H9 (cell line): ENCODE measurements around the gene DDT. TPM values are rescaled to one million over a fixed set of nuclear protein-coding genes. Genes with fewer than 3 reads are reported as not detected.

Source experiments
- DNase-seq: peaks from one replicate; pipeline ENCODE4 v3.0.0-alpha.2; 2017
- H2AFZ ChIP-seq: one replicate; pipeline ENCODE4 v1.6.1; 2013; ENCODE audit warnings: mild to moderate bottlenecking, low read length, control low read depth, moderate library complexity
- H2AK5ac ChIP-seq: 2 replicates; pipeline ENCODE4 v1.6.1; 2013; ENCODE audit warnings: low read length, control low read depth, mixed read lengths; ENCODE audit not compliant: insufficient read length
- H2BK120ac ChIP-seq: one replicate; pipeline ENCODE4 v1.6.1; 2013; ENCODE audit warnings: low read depth, mild to moderate bottlenecking, low read length, control low read depth, inconsistent platforms; ENCODE audit not compliant: poor library complexity, severe bottlenecking
- H2BK12ac ChIP-seq: 2 replicates; pipeline ENCODE4 v1.6.1; 2013; ENCODE audit warnings: low read length, control low read depth, mixed read lengths, low read depth; ENCODE audit not compliant: insufficient read length
- H2BK15ac ChIP-seq: 2 replicates; pipeline ENCODE4 v1.6.1; 2013; ENCODE audit warnings: low read depth, low read length, control low read depth
- H2BK20ac ChIP-seq: one replicate; pipeline ENCODE4 v1.6.1; 2013; ENCODE audit warnings: low read depth, mild to moderate bottlenecking, low read length, control low read depth, inconsistent platforms; ENCODE audit not compliant: poor library complexity, severe bottlenecking
- H2BK5ac ChIP-seq: 2 replicates; pipeline ENCODE4 v1.6.1; 2013; ENCODE audit warnings: low read length, control low read depth, mixed read lengths; ENCODE audit not compliant: insufficient read length
- H3K14ac ChIP-seq: 2 replicates; pipeline ENCODE4 v1.6.1; 2013; ENCODE audit warnings: low read length, control low read depth; ENCODE audit not compliant: insufficient read depth
- H3K18ac ChIP-seq: 2 replicates; pipeline ENCODE4 v1.6.1; 2013; ENCODE audit warnings: low read depth, mild to moderate bottlenecking, mixed read lengths, low read length, control low read depth; ENCODE audit not compliant: insufficient read length
- H3K23ac ChIP-seq: 2 replicates; pipeline ENCODE4 v1.6.1; 2013; ENCODE audit warnings: low read length, control low read depth, mixed read lengths, low read depth; ENCODE audit not compliant: insufficient read length
- H3K23me2 ChIP-seq: 2 replicates; pipeline ENCODE4 v1.6.1; 2013; ENCODE audit warnings: low read depth, mild to moderate bottlenecking, mixed read lengths, low read length, control low read depth; ENCODE audit not compliant: insufficient read length, poor library complexity, severe bottlenecking
- H3K27ac ChIP-seq: 2 replicates; pipeline ENCODE4 v1.5.1; 2013; ENCODE audit warnings: low read length, control low read depth, mixed read lengths, low read depth; ENCODE audit not compliant: insufficient read length
- H3K27me3 ChIP-seq: 2 replicates; pipeline ENCODE4 v1.6.1; 2013; ENCODE audit warnings: low read length, control low read depth, inconsistent platforms; ENCODE audit not compliant: insufficient read depth
- H3K4ac ChIP-seq: 2 replicates; pipeline ENCODE4 v1.6.1; 2013; ENCODE audit warnings: low read depth, mild to moderate bottlenecking, control low read depth, inconsistent platforms, low read length, moderate library complexity
- H3K4me1 ChIP-seq: 2 replicates; pipeline ENCODE4 v1.6.1; 2013; ENCODE audit warnings: low read length, control low read depth, inconsistent platforms; ENCODE audit not compliant: insufficient read depth
- H3K4me2 ChIP-seq: 2 replicates; pipeline ENCODE4 v1.6.1; 2013; ENCODE audit warnings: low read length, control low read depth, mixed read lengths; ENCODE audit not compliant: insufficient read length, insufficient read depth
- H3K56ac ChIP-seq: 2 replicates; pipeline ENCODE4 v1.6.1; 2013; ENCODE audit warnings: low read depth, mild to moderate bottlenecking, mixed read lengths, low read length, control low read depth; ENCODE audit not compliant: insufficient read length
- H3K79me1 ChIP-seq: 2 replicates; pipeline ENCODE4 v1.6.1; 2013; ENCODE audit warnings: low read depth, mild to moderate bottlenecking, moderate library complexity, low read length, control low read depth, inconsistent platforms; ENCODE audit not compliant: insufficient read depth, poor library complexity, severe bottlenecking
- H3K79me2 ChIP-seq: 2 replicates; pipeline ENCODE4 v1.6.1; 2013; ENCODE audit warnings: low read length, control low read depth, inconsistent platforms; ENCODE audit not compliant: insufficient read depth
- H3K9ac ChIP-seq: 2 replicates; pipeline ENCODE4 v1.6.1; 2013; ENCODE audit warnings: low read length, control low read depth, mixed read lengths; ENCODE audit not compliant: insufficient read length; ENCODE audit errors: extremely low read depth
- H3K9me3 ChIP-seq: one replicate; pipeline ENCODE4 v1.6.1; 2013; ENCODE audit warnings: low read depth, low read length, inconsistent platforms; ENCODE audit not compliant: control insufficient read depth
- H3T11ph ChIP-seq: one replicate; pipeline ENCODE4 v1.6.1; 2013; ENCODE audit warnings: mild to moderate bottlenecking, low read length, control low read depth, inconsistent platforms
- H4K20me1 ChIP-seq: one replicate; pipeline ENCODE4 v1.6.1; 2013; ENCODE audit not compliant: control insufficient read depth, insufficient read length, insufficient read depth
- H4K5ac ChIP-seq: 2 replicates; pipeline ENCODE4 v1.6.1; 2013; ENCODE audit warnings: low read depth, mild to moderate bottlenecking, mixed read lengths, low read length, control low read depth; ENCODE audit not compliant: insufficient read length
- H4K8ac ChIP-seq: replicated peaks from 2 replicates; pipeline ENCODE4 v1.6.1; 2013; ENCODE audit warnings: low read length, control low read depth, mixed read lengths, low read depth; ENCODE audit not compliant: insufficient read length
- H4K91ac ChIP-seq: 2 replicates; pipeline ENCODE4 v1.6.1; 2013; ENCODE audit warnings: low read depth, mild to moderate bottlenecking, moderate library complexity, mixed read lengths, low read length, control low read depth; ENCODE audit not compliant: insufficient read length
- H3K27ac Mint-ChIP-seq, 3 experiments: 2 replicates in 2 of 3; 3 replicates in 1 of 3; pipeline ENCODE4 v1.8.0; 2020 to 2021; ENCODE audit warnings: mixed read lengths in 3 of 3, mild to moderate bottlenecking in 1 of 3, moderate library complexity in 1 of 3
- H3K27me3 Mint-ChIP-seq: 2 replicates; pipeline ENCODE4 v1.8.0; 2021; ENCODE audit warnings: low read depth, mild to moderate bottlenecking, moderate library complexity, mixed read lengths
- H3K36me3 Mint-ChIP-seq, 3 experiments: 2 replicates in 2 of 3; 3 replicates in 1 of 3; pipeline ENCODE4 v1.8.0; 2020 to 2021; ENCODE audit warnings: low read depth in 3 of 3, mixed read lengths in 3 of 3; ENCODE audit not compliant: insufficient read depth in 1 of 3
- H3K4me1 Mint-ChIP-seq, 2 experiments: 2 replicates each; pipeline ENCODE4 v1.8.0; 2020; ENCODE audit warnings: mixed read lengths in 2 of 2
- H3K4me3 Mint-ChIP-seq, 2 experiments: 2 replicates in 1 of 2; 3 replicates in 1 of 2; pipeline ENCODE4 v1.8.0; 2020 to 2021; ENCODE audit warnings: mild to moderate bottlenecking in 2 of 2, mixed read lengths in 2 of 2, moderate library complexity in 1 of 2
- H3K9me3 Mint-ChIP-seq, 2 experiments: 2 replicates in 1 of 2; 3 replicates in 1 of 2; pipeline ENCODE4 v1.8.0; 2020; ENCODE audit warnings: mild to moderate bottlenecking in 2 of 2, mixed read lengths in 2 of 2, moderate library complexity in 1 of 2
- WGBS: extraction: QIAGEN DNeasy Blood & Tissue Kit; methylation state at CpG from one replicate; pipeline ENCODE4 v1.1.7; 2013; ENCODE audit warnings: missing lambda C conversion rate, low lambda C conversion rate, mixed read lengths; ENCODE audit not compliant: insufficient read length; ENCODE audit errors: extremely low coverage; 5-methylcytosine and 5-hydroxymethylcytosine counted together
- total RNA-seq: library from RNA; stranded (reverse); gene quantifications from 2 replicates; pipeline ENCODE4 v1.2.1, GENCODE V29; 2021
- TF ChIP-seq, protein P1 (sequence below): fragments of 200-600 bp; sonication (generic); conservative IDR thresholded peaks from 3 replicates; pipeline ENCODE4 v1.8.0; 2021; ENCODE audit warnings: antibody characterized with exemption, mild to moderate bottlenecking

Gene DDT
- total RNA-seq, 1 experiment from 2014 or later = 185 TPM

GRCh38 chr22:23970816-23971486 lies 3.3 kb downstream of the DDT start:
- H3K79me2 ChIP-seq = no peaks in the 10 kb centered on the region
- no peak overlapping the region for H2AK5ac ChIP-seq
- no peak for DNase-seq
- no peak overlapping the region for H3K4ac ChIP-seq
- Mint-ChIP-seq H3K27ac (no peak overlapping the region; a peak in 1 of 7 replicates), H3K27me3 (no peaks in the 10 kb centered on the region), H3K4me1 (no peaks in the 10 kb centered on the region), H3K9me3 (peaks cover 0 to 5% of the 10 kb centered on the region in 2 experiments; a peak in 2 of 5 replicates), H3K4me3 (no peak overlapping the region), H3K36me3 (peaks cover 30 to 33% (median 31%) of the 10 kb centered on the region in 3 experiments)
- H3T11ph ChIP-seq = no peak overlapping the region
- H3K9me3 ChIP-seq = no peaks in the 10 kb centered on the region
- H3K56ac ChIP-seq = no peak overlapping the region
- no peak overlapping the region for H3K9ac ChIP-seq
- H4K20me1 ChIP-seq = peaks cover 3% of the 10 kb centered on the region
- no peak overlapping the region for H4K8ac ChIP-seq
- H4K91ac ChIP-seq = no peak overlapping the region
- TF ChIP-seq, protein P1, sequence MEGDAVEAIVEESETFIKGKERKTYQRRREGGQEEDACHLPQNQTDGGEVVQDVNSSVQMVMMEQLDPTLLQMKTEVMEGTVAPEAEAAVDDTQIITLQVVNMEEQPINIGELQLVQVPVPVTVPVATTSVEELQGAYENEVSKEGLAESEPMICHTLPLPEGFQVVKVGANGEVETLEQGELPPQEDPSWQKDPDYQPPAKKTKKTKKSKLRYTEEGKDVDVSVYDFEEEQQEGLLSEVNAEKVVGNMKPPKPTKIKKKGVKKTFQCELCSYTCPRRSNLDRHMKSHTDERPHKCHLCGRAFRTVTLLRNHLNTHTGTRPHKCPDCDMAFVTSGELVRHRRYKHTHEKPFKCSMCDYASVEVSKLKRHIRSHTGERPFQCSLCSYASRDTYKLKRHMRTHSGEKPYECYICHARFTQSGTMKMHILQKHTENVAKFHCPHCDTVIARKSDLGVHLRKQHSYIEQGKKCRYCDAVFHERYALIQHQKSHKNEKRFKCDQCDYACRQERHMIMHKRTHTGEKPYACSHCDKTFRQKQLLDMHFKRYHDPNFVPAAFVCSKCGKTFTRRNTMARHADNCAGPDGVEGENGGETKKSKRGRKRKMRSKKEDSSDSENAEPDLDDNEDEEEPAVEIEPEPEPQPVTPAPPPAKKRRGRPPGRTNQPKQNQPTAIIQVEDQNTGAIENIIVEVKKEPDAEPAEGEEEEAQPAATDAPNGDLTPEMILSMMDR = no peak
- H3K27ac ChIP-seq = no peak overlapping the region
- H2BK120ac ChIP-seq = no peak overlapping the region
- H3K4me2 ChIP-seq = no peak overlapping the region
- no peaks in the 10 kb centered on the region for H3K23me2 ChIP-seq
- H3K14ac ChIP-seq = no peak overlapping the region
- H3K18ac ChIP-seq = no peak overlapping the region
- no peaks in the 10 kb centered on the region for H3K27me3 ChIP-seq
- no peaks in the 10 kb centered on the region for H3K4me1 ChIP-seq
- no peak overlapping the region for H2BK5ac ChIP-seq
- no CpG with 5 or more reads among the region's 6 CpGs for WGBS
- H2BK15ac ChIP-seq = no peak overlapping the region
- H2BK12ac ChIP-seq = no peak overlapping the region
- no peak overlapping the region for H2BK20ac ChIP-seq
- no peaks in the 10 kb centered on the region for H3K79me1 ChIP-seq
- no peak overlapping the region for H4K5ac ChIP-seq
- H2AFZ ChIP-seq = no peak overlapping the region
- H3K23ac ChIP-seq = no peak overlapping the region
